Medulla oblongata (tissue), 1 donor: Measurements from ENCODE around the gene LY6G5C.

Experiments used
- DNase-seq: peaks from one replicate; pipeline ENCODE4 v3.0.0-alpha.2; 2015; ENCODE audit errors: extremely low spot score

Gene LY6G5C

DNA sequence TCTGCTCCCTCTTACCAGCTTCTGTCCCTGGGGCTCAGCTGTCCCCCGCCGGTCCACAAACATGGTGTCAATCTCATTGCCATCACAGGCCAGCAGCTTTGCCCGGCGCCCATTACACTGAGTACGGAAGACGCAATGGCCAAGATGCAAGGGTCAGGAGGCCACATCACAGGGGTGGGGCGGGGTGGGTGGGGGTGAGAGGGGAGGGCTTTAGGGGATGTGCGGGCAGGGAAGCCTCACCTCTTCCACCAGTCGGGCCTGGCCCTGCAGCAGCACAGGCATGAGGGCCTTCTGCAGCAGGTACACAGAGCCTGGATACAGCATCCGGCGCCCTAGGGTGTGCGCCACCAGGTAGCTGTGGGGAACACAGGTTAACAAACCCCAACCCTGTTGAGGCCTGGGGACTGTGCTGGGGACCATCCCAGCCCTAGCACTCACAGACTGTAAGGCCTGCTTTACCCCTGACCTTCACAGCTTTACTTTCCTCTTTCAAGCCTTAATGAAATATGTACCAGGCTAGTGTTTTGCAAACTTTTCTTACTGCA lies 10.8 kb upstream of the LY6G5C start:
- DNase-seq = no peak

DNA sequence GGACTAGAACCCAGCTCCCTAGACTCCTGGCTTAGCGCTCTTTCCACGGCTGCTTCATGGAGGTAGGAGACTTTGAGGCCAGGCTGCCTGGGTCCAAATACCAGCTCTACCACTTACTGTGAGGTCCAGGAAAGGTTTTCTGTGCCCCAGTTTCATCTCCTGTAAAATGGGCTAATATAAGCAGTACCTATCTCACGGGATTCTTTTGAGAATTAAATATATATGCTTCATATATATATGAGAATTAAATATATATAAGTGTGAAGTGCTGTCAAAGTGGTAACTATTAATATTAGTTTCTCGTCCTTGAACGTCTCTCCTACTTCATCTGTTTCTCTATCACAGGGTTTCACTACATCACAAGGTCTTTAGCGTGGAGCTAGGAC lies 10.2 kb upstream of the LY6G5C start:
- DNase-seq = no peak

DNA sequence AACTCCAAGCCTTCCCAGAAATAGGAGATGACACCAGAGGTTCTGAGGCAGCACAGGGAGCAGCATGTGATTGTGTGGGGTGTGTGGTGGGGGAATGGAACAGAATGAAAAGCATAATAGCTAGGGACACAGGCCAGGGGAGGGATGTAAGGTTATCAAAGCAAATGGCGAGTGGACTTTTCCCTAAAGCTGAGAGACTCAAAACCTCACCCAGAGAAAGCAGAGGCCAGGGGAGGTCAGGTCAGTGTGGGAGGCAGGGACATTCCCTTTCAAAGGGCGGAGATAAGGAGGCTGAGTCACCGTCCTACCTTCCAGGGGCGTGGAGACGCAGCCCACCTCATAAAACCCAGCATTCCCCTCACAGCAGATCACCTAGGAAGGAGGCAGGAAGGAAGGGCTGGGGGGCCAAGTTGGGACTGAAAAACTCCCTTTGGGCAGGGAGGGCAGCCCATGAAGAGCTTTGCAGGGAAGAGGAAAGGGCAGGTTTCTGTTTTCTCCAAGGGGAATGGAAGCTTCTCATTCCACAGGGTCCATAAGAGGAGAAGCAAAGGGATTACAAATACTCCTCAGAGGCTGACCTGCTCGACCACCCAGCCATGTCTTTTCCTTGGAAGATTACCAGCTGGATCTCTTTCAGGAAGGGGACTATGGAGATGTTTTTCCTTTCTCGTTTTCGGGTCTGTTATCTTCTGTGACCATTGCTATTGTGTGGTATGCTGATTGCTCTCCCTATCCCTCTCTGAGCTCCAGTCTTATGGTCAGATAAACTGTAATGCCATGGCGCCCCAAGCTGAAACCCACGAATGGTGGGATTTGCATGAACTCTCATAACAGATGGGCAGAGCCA lies 9.6 kb upstream of the LY6G5C start:
- DNase-seq = peak; percentile 62

DNA sequence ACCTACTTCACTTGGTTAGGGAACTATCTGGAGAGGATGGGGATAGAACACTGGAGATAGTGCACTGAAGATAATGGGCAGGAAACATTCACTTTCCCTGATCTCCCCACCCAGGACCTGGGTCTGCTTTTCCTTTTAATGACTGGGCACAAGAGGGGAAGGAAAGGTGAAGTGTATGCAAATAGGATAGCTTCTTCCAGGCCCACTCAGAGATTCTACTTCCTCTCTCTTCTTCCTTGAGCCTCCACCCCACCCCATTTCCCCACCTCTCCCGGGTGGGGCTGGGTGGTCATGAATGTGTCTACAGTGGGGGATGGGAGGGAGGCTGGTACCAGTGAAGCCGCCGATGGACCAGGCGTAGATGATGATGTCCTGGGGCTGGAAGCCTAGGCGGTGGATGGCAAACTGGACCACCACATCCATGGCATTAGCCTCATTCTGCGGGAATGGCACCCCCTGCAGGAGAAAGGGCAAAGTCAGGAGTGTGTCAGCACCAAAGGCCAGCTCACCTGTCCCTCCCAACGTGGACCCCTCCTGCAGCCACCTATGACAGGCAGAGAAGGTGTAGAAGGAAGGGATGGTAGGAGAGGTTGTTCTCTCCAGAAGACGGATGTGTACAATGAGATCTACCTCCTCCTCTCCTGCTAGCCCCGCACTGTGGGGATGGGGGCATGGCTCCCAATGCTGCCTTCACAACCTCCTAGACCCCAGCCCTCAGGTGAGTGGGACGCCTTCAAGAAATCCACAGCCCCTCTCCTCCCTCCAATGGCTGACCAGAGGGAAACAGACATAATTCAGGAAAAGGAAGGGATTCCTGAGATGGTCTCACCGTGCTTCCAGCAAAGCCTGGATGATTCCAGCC lies 8.6 kb upstream of the LY6G5C start:
- no peak for DNase-seq

DNA sequence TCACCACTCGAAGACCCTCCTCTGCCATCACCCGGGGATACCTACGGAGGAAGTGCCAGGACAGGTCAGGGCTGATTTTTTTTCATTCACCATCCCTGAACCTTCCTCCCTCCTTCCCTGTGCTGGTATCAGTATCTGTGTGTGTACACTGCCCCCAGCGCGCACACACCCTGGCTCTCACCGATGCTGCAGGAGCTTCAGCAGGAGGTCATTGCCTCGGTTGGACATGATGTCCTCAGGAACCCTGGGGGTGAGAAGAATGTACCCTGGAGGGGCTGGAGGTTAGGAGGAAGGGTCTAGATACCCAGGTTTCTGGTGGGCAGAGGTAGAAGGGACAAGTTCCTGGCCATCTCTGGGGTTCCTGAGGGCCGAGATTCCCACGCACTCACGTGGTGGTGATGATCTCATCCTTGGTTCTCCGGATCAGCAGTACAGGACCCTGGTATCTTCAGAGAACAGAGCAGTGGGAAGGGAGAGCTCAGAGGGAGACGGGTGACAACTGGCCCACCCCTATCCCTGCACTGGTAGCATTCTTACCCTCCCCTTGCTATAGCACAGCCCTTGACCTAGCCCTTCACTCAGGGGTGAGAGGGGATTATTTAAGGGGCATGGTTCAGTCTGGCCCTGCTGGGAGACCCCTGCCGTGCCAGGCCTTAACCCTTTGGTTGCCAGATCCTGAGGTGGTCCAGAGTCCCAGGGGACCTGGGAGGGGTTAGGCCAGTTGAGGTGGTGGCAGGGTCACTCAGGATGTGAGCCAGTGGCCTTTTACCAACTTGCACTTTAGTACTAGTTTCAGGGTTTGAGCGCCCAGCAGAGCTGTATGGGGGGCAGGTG lies 7.2 kb upstream of the LY6G5C start:
- no peak for DNase-seq

DNA sequence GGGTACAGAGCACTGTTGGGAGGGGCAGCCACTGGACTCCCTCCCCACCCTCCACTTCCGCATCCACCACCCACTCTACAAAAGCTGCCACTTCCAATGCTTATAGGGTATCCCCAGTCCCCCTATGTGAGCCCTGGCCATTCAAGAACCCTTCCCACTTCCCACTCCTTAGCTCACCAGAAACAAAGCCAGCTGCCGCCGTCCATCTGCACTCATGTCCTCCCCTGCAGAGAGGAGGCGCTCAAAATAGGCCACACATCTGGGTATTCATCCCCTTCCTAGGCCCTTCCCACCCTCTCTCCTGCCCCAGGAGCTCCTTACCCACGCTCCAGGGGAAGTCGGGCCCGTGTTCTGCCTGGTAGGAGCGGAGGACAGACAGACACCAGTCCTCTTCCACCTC lies 6.5 kb upstream of the LY6G5C start:
- no peak for DNase-seq

DNA sequence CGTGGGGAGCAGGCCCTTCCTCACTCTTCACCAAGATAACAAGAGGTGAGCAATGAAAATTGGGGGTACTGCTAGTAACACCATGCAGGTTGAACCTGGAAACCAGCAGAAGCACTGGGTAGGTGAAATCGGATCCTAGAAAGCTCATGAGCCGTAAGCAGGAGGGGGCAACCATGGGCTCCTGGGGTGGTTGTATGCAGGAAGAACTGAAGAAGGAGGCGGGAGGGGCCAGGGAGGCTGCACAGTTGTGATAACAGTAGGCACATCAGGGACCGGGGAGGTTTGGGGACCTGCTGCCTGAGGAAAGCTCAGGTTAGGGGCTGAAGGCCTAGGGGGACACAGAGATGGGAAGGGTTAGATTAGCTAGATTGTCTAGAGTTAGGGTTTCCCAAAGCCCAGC lies 5.6 kb upstream of the LY6G5C start:
- DNase-seq = no peak

DNA sequence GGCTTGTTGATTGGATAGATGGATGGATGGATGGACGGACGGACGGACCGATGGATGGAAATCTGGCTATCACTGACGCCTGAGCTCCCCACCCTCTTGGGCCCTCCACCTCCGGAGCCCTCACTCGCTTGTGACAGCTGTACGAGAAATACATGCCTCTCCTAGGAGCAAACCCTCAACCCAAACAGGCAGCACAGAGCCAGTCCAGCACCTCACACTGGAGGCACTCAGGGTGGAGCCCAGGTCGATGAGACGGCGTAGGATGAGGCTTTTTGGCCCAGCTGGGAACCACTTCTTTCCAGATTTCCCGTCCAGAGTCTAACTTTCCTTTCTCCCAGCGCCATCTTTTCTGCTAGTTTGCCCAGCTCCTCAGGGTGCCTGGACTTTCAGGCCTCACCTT lies 2.7 kb upstream of the LY6G5C start:
- DNase-seq = no peak

DNA sequence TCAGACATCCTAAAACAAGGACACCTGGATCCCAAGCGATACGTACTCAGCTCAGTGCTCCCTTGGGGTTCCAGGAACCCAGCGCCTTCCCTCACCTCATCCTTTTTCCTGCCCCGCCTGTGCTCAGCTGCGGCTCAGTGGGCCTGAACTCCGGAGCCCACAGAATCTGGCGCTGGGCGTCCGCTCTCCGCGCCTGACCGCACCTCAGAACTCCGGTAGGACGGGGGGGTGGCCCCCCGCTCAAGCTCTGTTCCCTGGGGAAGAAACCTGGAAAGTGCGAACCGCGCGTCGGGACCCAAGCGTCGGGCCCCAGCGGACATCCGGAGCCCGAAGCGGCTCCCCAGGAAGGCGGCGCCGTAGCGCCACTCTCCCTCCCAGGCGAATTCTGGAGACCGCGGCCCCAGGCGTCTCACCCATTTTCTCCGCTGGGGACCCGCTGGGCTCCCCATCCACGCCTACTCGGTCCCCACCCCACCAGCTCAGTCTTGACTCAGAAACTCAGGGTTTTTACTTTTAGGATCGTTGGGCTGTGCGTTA lies 336 bp upstream of the LY6G5C start:
- peak; percentile 40 for DNase-seq

DNA sequence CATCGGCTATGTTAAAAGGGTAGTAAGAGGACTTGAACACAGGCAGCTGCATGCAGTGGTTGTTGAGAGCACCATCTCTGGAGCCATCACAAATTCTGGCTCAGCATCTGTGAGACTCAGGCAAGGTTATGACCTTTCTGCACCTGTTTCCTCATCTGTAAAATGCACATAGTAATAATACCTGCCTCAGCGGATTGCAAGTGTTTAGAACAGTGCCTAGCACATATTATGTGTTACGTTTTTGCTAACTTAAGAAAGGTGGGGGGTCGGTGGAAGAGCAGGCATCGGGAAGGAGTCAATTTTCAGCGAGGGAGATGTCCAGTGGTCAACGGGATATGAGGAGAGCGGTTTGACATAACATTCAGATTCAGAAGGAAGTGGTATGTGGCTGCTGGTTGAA lies 2.9 kb downstream of the LY6G5C start:
- DNase-seq = no peak

DNA sequence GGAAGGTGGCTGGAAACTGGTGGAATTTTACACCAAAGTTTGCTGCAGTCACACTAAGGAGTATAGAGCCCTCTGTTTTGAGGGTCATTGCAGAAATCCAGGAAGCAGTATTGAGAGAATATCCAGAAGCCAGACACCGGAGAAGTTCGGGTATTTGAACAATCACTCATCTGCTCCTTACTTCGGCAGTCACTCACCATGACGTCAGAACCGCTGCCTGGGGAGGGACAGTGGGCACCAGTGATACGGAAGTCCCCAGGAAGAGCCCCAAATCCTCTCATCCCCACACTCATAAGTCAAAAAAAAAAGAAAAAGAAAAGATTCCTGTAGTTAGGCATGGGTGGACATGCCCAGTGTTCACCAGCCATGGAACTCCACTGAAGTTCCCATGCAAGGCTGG lies 4.0 kb downstream of the LY6G5C start:
- DNase-seq = no peak

DNA sequence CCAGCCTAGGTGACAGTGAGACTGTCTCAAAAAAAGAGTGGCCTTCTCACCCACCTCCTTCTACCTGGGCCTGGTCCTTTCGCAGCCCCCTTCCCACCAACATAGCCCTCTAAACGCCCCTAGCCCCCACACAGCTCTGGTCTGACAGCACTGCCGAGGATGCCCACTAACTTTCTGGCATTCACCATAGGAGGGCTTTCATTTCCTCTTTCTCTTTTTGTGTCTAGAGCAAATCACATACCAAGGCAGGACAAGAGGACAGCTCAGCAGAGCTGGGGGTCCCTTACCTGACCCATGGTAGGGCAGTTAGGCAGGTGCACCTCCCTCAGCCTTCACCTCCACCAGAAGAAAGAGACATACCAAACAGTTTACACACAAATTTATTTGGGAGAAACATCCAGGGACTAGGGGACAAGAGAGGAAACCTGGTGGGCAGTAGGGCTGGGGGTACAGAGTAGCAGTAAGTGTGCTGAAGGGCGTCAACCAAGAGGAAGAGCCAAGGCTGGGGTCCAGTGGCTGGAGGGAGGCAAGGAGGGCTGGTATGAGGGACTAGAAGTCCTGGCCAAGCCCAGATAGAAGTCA lies 4.5 kb downstream of the LY6G5C start:
- no peak for DNase-seq

DNA sequence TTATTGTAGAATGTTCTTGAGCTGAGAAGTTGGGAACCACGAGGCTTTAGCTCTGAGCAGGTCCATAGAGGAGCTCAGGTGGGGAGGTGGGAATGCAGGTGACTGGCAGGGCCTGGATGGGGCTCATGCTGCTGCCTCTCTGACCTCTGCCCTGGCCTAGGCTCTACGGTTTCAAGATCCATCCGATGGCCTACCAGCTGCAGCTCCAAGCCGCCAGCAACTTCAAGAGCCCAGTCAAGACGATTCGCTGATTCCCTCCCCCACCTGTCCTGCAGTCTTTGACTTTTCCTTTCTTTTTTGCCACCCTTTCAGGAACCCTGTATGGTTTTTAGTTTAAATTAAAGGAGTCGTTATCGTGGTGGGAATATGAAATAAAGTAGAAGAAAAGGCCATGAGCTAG lies 11.2 kb downstream of the LY6G5C start, which contains the start of gene LY6G5B:
TSS of gene LY6G5B (plus strand) at position 301 of the 400 bp plus-strand sequence. CDS start 975 bp downstream, outside the sequence.
- DNase-seq = no peak

DNA sequence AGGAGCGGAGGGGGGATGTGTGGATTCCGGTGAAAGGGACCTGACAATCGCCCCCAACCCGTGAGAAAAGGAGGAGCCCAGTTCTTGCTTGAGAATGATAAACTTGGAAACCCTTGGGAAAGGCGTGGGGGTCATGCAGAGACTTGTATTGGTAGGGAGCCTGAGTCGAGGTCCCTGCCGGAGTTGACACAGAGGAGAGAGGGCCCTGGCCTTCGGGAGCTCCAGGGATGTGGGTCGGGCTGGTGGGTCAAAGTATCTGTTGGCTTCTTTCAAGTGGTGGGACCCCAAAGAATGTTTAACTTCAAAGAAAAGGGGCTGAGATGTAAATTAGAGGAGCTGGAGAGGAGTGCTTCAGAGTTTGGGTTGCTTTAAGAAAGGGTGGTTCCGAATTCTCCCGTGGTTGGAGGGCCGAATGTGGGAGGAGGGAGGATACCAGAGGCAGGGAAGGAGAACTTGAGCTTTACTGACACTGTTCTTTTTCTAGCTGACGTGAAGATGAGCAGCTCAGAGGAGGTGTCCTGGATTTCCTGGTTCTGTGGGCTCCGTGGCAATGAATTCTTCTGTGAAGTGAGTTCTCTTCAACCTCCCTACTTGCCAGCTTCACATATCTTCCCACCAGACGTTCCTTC lies 14.4 kb downstream of the LY6G5C start:
- no peak for DNase-seq

DNA sequence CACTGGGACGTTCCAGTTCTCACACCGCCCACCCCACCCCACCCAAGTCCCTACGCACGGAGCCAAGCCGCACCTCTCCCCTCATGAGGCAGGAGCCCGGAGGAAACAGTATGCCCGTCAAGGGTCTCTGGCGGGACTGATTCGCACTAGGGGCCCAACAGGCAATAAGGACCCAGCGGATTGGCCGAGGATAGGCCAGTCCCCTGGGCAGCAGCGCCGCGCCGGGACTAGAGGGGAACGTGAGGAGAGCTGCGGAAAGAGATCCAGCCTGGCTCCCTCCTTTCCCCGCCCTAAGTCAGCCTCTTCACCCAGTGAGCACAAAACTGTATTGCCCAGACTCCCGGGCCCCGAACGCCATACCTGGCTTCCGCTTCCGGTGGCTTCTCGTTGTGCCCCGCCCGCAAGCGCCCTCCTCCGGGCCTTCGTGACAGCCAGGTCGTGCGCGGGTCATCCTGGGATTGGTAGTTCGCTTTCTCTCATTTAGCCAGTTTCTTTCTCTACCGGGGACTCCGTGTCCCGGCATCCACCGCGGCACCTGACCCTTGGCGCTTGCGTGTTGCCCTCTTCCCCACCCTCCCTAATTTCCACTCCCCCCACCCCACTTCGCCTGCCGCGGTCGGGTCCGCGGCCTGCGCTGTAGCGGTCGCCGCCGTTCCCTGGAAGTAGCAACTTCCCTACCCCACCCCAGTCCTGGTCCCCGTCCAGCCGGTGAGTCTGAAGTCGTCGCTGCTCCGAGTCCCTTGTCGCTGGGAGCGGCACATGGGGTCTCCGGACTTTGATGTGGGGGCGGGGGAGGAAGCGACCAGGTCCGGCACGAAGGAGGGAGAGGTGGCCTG lies 15.1 kb downstream of the LY6G5C start, which contains the start of gene CSNK2B:
TSS of gene CSNK2B (plus strand) at position 580 of the 836 bp plus-strand sequence. CDS start 752 bp downstream, outside the sequence.
- peak; percentile 99 for DNase-seq

DNA sequence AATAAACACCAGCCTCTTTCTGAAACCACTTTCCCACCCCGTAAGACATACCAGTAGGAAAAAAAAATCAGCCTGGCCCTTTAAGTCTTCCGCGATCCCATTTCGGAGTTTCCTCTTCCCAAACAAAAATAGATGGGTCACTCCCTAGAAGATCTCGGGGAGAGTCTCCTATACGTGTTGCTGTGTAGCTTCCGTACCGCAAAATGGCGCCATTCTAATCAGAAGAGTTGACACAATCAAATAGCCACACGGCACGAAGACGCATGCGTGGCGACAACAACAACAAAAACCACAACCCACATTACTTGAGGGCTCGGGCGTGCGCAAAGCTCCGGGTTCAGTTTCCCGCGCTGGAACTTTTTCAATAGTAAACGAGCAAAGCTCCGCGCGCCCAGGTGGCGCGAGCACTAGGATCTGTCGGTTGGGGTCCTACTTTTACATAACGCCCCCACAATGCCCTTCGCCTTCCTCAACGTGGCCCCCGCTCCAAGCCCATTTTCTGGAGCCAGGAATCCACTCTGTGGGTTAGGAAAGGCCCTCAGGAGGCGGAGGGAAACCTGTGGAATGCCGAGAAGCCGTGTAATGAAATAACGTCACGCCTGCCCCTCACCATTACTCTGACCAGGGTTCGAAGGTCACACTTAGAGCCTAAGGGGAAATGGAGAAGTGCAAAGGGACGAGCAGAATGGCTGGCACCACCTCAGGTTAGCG lies 15.9 kb downstream of the LY6G5C start, which contains the start of gene GPANK1:
TSS of gene GPANK1 (minus strand) at position 208 of the 711 bp plus-strand sequence. CDS start 519 bp downstream, outside the sequence.
- DNase-seq = peak; percentile 98

DNA sequence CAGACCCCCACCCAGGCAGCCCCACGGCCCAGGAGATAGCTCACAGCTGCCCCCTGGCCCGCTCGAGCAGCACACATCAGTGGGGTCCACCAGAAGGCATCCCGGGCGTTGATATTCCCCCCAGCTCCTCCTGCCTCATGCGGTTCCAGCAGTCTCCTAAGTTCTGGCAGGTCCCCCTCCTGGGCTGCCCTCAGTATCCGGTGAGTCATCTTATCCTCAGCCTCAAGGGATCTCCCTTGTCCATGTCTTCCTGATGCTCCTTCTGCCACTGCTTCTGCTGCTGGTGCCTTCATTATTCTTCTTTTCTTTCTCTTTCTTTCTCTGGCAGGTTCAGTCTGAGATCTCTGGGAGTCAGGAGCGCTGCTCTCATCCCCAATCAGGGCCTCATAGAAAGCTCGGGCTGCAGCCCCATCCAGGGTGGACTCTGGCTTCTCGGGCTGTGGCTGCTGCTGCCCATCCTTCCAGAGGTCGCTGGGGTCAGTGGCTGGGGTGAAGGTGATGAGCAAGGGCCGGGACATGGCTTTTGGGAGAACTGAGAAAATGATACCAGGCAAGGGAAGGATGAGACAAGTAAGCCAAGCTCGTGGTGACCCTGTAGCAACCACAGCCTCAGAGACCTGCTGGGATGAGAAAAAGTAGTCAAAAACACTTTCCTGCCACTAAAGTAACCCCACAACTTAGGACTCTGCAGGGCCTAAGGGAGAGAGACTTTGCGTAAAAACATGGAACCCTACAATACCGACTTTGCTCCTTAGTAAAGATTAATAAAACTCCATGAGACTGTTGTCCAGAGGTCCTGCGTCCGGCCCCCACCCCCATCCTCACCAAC lies 16.7 kb downstream of the LY6G5C start:
- no peak for DNase-seq
